Left lung (tissue), 10 donors: ENCODE data around the gene SNX3. TPM values are rescaled to one million over a fixed set of nuclear protein-coding genes. Genes with fewer than 3 reads are reported as not detected.
A peak's percentile ranks its signal among the peaks of the same experiment; 100 is the strongest.

Source experiments
- ATAC-seq: fragments of 200-7000 bp; cut with Tn5 transposase; one replicate; pipeline ENCODE4 v1.9.1; 2020; ENCODE audit warnings: moderate library complexity
- DNase-seq, 4 donors: peaks; one replicate each; pipeline ENCODE4 v3.0.0-alpha.2; 2013 to 2020
- H3K27ac ChIP-seq, 2 donors: fragments of 200-600 bp; sonication (generic) in 1 of 2; one replicate each; pipeline versions ENCODE4 v1.5.0 to v1.8.0; 2020 to 2021
- H3K27me3 ChIP-seq, 2 donors: fragments of 200-600 bp; sonication (generic) in 1 of 2; one replicate each; pipeline versions ENCODE4 v1.5.0 to v1.8.0; 2020 to 2021
- H3K36me3 ChIP-seq, 2 donors: fragments of 200-600 bp; sonication (generic) in 1 of 2; one replicate each; pipeline versions ENCODE4 v1.5.0 to v1.8.0; 2020 to 2021
- H3K4me1 ChIP-seq, 2 donors: fragments of 200-600 bp; one replicate each; pipeline ENCODE4 v1.8.0; 2021
- H3K4me3 ChIP-seq, 2 donors: fragments of 200-600 bp; sonication (generic) in 1 of 2; one replicate each; pipeline versions ENCODE4 v1.5.0 to v1.8.0; 2020 to 2021; ENCODE audit warnings: mild to moderate bottlenecking in 1 of 2
- H3K9me3 ChIP-seq, 2 donors: fragments of 200-600 bp; sonication (generic) in 1 of 2; one replicate each; pipeline versions ENCODE4 v1.5.0 to v1.8.0; 2020 to 2021
- intact Hi-C, 2 donors: fragments of 100-400 bp; cut with DNase I; formaldehyde crosslinking; loops; one replicate each; pipeline versions ENCODE4 v1.11.2 to v1.14.2; 2022
- polyA plus RNA-seq, 6 donors: library from polyadenylated mRNA; unstranded; fragments of 120-200 nt; gene quantifications; one replicate each; pipeline ENCODE4 v1.2.1, GENCODE V29; 2013; ENCODE audit not compliant: insufficient read length in 6 of 6
- total RNA-seq, 2 donors: library from RNA; stranded (reverse); fragmentation: NEBNext Ultra II Directional; extraction: Animal tissue kit (Norgen Biotek cat#: 25700); gene quantifications; one replicate each; pipeline ENCODE4 v1.2.1, GENCODE V29; 2021
- TF ChIP-seq, protein P1 (sequence below), 2 donors: fragments of 200-600 bp; sonication (generic) in 1 of 2; IDR thresholded peaks; one replicate each; pipeline versions ENCODE4 v1.5.0 to v1.8.0; 2021; ENCODE audit warnings: antibody characterized with exemption in 2 of 2
- donor health status: DM: no; HTN: yes; CAD: no.
- donor health status: DM: no; HTN: no; CAD: no.

The SNX3 gene
- total and polyA plus RNA-seq, 8 donors: 196 to 284 (median 232) TPM

DNA sequence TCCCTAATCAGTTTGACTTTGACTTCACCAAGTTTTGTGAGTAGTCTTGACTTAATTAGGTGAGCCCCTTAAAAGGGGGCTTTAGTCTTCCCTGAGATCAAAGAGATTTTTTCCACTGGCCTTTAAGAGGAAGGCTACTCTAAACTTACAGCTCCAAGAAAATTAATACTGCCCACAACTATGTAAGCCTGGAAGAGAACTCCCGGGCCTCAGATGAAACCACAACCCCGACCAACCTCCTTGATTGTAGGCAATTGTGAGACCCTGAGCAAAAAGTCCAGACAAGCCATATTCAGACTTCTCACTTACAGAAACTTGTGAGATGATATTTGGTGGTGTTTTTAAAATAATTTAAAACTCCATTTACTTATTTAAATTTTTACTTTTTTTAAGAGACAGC is 18.1 kb downstream of the SNX3 start:
- no peak overlapping the region for H3K4me3 ChIP-seq
- TF ChIP-seq, protein P1, sequence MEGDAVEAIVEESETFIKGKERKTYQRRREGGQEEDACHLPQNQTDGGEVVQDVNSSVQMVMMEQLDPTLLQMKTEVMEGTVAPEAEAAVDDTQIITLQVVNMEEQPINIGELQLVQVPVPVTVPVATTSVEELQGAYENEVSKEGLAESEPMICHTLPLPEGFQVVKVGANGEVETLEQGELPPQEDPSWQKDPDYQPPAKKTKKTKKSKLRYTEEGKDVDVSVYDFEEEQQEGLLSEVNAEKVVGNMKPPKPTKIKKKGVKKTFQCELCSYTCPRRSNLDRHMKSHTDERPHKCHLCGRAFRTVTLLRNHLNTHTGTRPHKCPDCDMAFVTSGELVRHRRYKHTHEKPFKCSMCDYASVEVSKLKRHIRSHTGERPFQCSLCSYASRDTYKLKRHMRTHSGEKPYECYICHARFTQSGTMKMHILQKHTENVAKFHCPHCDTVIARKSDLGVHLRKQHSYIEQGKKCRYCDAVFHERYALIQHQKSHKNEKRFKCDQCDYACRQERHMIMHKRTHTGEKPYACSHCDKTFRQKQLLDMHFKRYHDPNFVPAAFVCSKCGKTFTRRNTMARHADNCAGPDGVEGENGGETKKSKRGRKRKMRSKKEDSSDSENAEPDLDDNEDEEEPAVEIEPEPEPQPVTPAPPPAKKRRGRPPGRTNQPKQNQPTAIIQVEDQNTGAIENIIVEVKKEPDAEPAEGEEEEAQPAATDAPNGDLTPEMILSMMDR (IDR thresholded peaks at IDR 0.05): no peak
- H3K27ac ChIP-seq: no peak overlapping the region
- intact Hi-C loops: no loop called here
- no peaks in the 10 kb centered on the region for H3K27me3 ChIP-seq
- H3K4me1 ChIP-seq: peaks cover 0 to 18% of the 10 kb centered on the region in 2 donors
- ATAC-seq (no peak), DNase-seq (no peak)
- peaks cover 0 to 40% of the 10 kb centered on the region in 2 donors for H3K36me3 ChIP-seq
- no peaks in the 10 kb centered on the region for H3K9me3 ChIP-seq

DNA sequence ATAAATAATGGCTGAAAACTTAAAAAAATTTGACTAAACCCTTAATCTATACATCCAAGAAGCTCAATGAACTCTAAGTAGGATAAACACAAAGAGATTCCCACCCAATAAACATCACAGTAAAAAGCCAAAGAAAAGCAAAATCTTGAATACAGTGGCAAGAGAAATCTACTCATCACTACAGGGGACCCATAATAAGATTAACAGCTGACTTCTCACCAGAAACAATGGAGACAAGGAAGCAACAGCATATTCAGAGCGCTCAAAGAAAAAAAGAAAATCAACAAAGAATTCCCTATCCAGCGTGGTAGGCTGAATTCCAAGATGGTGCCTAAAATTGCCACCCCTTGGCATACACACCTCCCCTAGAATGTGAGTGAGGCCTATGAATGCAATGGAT is 18.6 kb downstream of the SNX3 start:
- ATAC-seq (no peak), DNase-seq (no peak)
- Histone ChIP-seq H3K36me3 (peaks cover 0 to 45% of the 10 kb centered on the region in 2 donors), H3K27me3 (no peaks in the 10 kb centered on the region), H3K9me3 (no peaks in the 10 kb centered on the region), H3K27ac (no peak overlapping the region), H3K4me3 (no peak overlapping the region), H3K4me1 (peaks cover 0 to 14% of the 10 kb centered on the region in 2 donors)
- TF ChIP-seq, protein P1 (IDR thresholded peaks at IDR 0.05): no peak
- intact Hi-C loops: no loop called here

DNA sequence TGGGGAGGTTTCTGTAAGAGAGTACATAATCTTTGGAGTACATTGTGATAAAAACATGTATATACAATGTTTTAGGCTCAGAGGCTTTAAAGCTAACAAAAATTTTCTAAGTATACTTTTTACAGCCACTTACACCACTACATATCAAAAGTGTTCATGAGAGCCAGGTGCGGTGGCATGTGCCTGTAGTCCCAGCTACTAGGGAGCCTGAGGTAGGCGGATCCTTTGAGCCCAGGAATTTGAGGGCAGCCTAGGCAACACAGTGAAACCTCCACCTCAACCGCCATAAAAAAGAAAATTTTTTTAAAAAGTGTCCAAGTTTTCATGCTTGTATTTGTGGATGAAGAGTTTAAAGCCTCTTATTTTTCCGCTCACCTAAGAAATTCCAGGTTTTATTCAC is 22.5 kb downstream of the SNX3 start:
- Histone ChIP-seq H3K4me1 (peaks cover 0 to 9% of the 10 kb centered on the region in 2 donors), H3K36me3 (peaks cover 0 to 50% of the 10 kb centered on the region in 2 donors), H3K9me3 (no peaks in the 10 kb centered on the region), H3K27me3 (no peaks in the 10 kb centered on the region), H3K4me3 (no peak overlapping the region), H3K27ac (no peak overlapping the region)
- ATAC-seq (peak; percentile 98), DNase-seq (peak in 2 of 4 donors; percentile 49 to 56)
- TF ChIP-seq, protein P1 (IDR thresholded peaks at IDR 0.05): no peak
- intact Hi-C loops: no loop called here

DNA sequence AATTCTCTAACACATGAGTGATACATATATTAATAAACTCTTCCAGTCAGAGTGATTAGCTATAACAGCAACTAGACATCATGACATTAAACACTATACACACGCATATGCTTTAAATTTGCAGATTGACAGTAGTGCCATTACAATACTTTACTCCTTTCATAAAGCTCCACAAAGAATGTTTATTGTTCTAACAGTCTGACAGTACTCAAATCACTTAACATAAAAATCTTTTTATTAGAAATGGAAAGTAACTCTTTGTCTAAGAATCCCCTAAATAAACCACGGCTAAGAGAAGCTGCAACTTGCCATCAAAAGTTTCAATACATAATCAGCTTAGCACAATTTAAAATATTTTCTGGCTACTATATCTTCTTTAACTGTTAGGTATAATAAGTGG is 24.0 kb downstream of the SNX3 start:
- TF ChIP-seq, protein P1 (IDR thresholded peaks at IDR 0.05): no peak
- ATAC-seq (no peak), DNase-seq (no peak)
- intact Hi-C loops: no loop called here
- no peak overlapping the region for H3K4me3 ChIP-seq
- H3K36me3 ChIP-seq: peaks cover 0 to 44% of the 10 kb centered on the region in 2 donors
- H3K27ac ChIP-seq: no peak overlapping the region
- no peaks in the 10 kb centered on the region for H3K9me3 ChIP-seq
- no peaks in the 10 kb centered on the region for H3K27me3 ChIP-seq
- peaks cover 0 to 9% of the 10 kb centered on the region in 2 donors for H3K4me1 ChIP-seq

DNA sequence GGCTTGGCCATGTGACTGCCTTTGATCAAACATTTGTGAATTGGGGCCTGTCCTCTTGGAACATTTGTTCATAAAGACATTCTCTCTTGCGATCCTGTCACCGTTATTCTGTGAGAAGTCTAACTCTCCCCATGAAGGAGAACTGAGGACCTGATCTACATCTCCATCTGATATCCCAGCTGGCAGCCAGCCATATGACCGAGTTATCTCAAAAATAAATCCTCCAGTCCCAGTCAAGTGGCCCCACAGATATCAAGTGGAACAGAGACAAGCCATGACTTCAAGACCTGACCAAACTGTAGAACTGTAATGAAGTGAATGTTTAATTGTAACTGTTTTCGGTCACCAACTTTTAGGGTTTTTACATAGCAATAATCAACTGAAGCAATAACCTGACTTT is 25.7 kb downstream of the SNX3 start:
- TF ChIP-seq, protein P1 (IDR thresholded peaks at IDR 0.05): no peak
- Histone ChIP-seq H3K4me3 (no peak overlapping the region), H3K27ac (no peak overlapping the region), H3K36me3 (peaks cover 0 to 36% of the 10 kb centered on the region in 2 donors), H3K9me3 (no peaks in the 10 kb centered on the region), H3K27me3 (no peaks in the 10 kb centered on the region), H3K4me1 (peaks cover 0 to 2% of the 10 kb centered on the region in 2 donors)
- intact Hi-C loops: no loop called here
- DNase-seq: no peak
- ATAC-seq: no peak
